ENCODE results near the gene PDE10A. TPM values are rescaled to one million over a fixed set of nuclear protein-coding genes. Genes with fewer than 3 reads are reported as not detected.

The PDE10A gene
- total and polyA plus RNA-seq, 2 of the 8 experiments (the other 6 are each of a cell fraction or from before 2014, with no cell fraction given), result 1.1 to 2.4 TPM

- no peak overlapping the region for H3K18ac ChIP-seq (ENCODE audit: extremely low read depth, low read length)
- no peak overlapping the region for H4K5ac ChIP-seq (ENCODE audit: insufficient read length, low read depth, low read length)
- H3K56ac ChIP-seq (replicated peaks; ENCODE audit: insufficient read length, low read depth, low read length), result no peak overlapping the region
- H3K79me2 ChIP-seq (ENCODE audit: control insufficient read depth in 1 of 2, insufficient read depth in 2 of 2, low read length in 2 of 2), result no peaks in the 10 kb centered on the region
- FAIRE-seq (no peak), DNase-seq (ENCODE audit: low read depth in 1 of 2, low spot score in 2 of 2) (no peak)
- no peak overlapping the region for H2BK5ac ChIP-seq (ENCODE audit: low read depth, low read length)
- H3K9ac ChIP-seq (replicated peaks in 1 of 4; ENCODE audit: extremely low read depth in 1 of 4, low read depth in 3 of 4, low read length in 3 of 4), result no peak overlapping the region
- no peaks in the 10 kb centered on the region for H3K23me2 ChIP-seq (ENCODE audit: low read depth, low read length)
- peaks cover 0 to 2% of the 10 kb centered on the region in 2 experiments for H4K20me1 ChIP-seq (replicated peaks in 1 of 2; ENCODE audit: control insufficient read depth in 1 of 2, insufficient read depth in 2 of 2, low read length in 2 of 2)
- H3K4ac ChIP-seq (replicated peaks; ENCODE audit: insufficient read length, low read depth, low read length), result no peak overlapping the region
- no peak overlapping the region for H3K14ac ChIP-seq (ENCODE audit: insufficient read length)
- H3K36me3 ChIP-seq (ENCODE audit: control insufficient read depth in 2 of 4, insufficient read depth in 4 of 4, low read length in 3 of 4), result no peaks in the 10 kb centered on the region
- no peak overlapping the region for H2BK20ac ChIP-seq (ENCODE audit: low read length)
- H3K27ac ChIP-seq (ENCODE audit: low read depth, low read length), result no peak overlapping the region
- no peaks in the 10 kb centered on the region for H3K79me1 ChIP-seq (ENCODE audit: low read depth, low read length)
- no peak overlapping the region for H2AK5ac ChIP-seq (ENCODE audit: low read depth, low read length)
- H2BK120ac ChIP-seq (replicated peaks; ENCODE audit: low read depth, low read length), result no peak overlapping the region
- H4K8ac ChIP-seq (ENCODE audit: extremely low read depth, insufficient read depth, low read length), result no peak overlapping the region
- no peak overlapping the region for H3K4me3 ChIP-seq (ENCODE audit: extremely low read depth in 1 of 4, insufficient read depth in 2 of 4, low read depth in 3 of 4, low read length in 4 of 4)
- H2BK15ac ChIP-seq (ENCODE audit: low read length), result no peak overlapping the region
- H4K91ac ChIP-seq (replicated peaks; ENCODE audit: insufficient read length, low read length), result no peak overlapping the region
- no peaks in the 10 kb centered on the region for H3K9me3 ChIP-seq (ENCODE audit: insufficient read depth in 2 of 2, low read depth in 1 of 2, low read length in 1 of 2)
- H3K4me2 ChIP-seq (ENCODE audit: insufficient read depth in 1 of 2, low read depth in 2 of 2, low read length in 2 of 2), result no peak overlapping the region
- H3K23ac ChIP-seq (ENCODE audit: insufficient read length), result no peak overlapping the region
- no peaks in the 10 kb centered on the region for H3K4me1 ChIP-seq (replicated peaks in 1 of 4; ENCODE audit: control insufficient read depth in 3 of 4, insufficient read depth in 4 of 4, low read length in 3 of 4)
- no peak overlapping the region for H2AFZ ChIP-seq (ENCODE audit: low read length)
- ChIA-PET POLR2A (ENCODE audit: partially characterized antibody) (no interaction called here), CTCF (ENCODE audit: partially characterized antibody) (no interaction called here)
- H2BK12ac ChIP-seq (ENCODE audit: low read depth, low read length), result no peak overlapping the region
- H3K27me3 ChIP-seq (replicated peaks in 1 of 4; ENCODE audit: control insufficient read depth in 3 of 4, extremely low read depth in 1 of 4, insufficient read depth in 3 of 4, low read length in 3 of 4), result peaks cover 0 to 1% (median 0%) of the 10 kb centered on the region in 4 experiments; a peak in 1 of 7 replicates
- WGBS, 2 experiments (ENCODE audit: extremely low coverage in 1 of 2, insufficient coverage in 1 of 2, insufficient read length in 1 of 2, insufficient replicate concordance in 2 of 2, low coverage in 1 of 2, low lambda C conversion rate in 2 of 2, missing lambda C conversion rate in 1 of 2), result 90% methylated on average over 6 of the region's 6 CpGs; no CpG with 5 or more reads in 1 of the 2 experiments
- TF ChIP-seq SIN3A (conservative IDR thresholded peaks at IDR 0.05 in 1 of 2, IDR thresholded peaks at IDR 0.05 in 1 of 2; ENCODE audit: low read depth in 1 of 2, low read length in 2 of 2), result no peak
- TF ChIP-seq KDM1A (IDR thresholded peaks at IDR 0.05; ENCODE audit: borderline replicate concordance, low read length), result no peak
- TF ChIP-seq, protein P1, sequence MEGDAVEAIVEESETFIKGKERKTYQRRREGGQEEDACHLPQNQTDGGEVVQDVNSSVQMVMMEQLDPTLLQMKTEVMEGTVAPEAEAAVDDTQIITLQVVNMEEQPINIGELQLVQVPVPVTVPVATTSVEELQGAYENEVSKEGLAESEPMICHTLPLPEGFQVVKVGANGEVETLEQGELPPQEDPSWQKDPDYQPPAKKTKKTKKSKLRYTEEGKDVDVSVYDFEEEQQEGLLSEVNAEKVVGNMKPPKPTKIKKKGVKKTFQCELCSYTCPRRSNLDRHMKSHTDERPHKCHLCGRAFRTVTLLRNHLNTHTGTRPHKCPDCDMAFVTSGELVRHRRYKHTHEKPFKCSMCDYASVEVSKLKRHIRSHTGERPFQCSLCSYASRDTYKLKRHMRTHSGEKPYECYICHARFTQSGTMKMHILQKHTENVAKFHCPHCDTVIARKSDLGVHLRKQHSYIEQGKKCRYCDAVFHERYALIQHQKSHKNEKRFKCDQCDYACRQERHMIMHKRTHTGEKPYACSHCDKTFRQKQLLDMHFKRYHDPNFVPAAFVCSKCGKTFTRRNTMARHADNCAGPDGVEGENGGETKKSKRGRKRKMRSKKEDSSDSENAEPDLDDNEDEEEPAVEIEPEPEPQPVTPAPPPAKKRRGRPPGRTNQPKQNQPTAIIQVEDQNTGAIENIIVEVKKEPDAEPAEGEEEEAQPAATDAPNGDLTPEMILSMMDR (IDR thresholded peaks at IDR 0.05; ENCODE audit: control extremely low read depth in 1 of 3, insufficient read depth in 1 of 3, low read depth in 1 of 3, low read length in 3 of 3), result no peak
- no peak for TF ChIP-seq HDAC2 (IDR thresholded peaks at IDR 0.05; ENCODE audit: borderline replicate concordance in 1 of 2, low read depth in 2 of 2, low read length in 2 of 2)
- no peak for TF ChIP-seq USF2 (IDR thresholded peaks at IDR 0.05; ENCODE audit: low read length)
- no peak for TF ChIP-seq RFX5 (IDR thresholded peaks at IDR 0.05; ENCODE audit: borderline replicate concordance, low read depth, low read length)
- no peak for TF ChIP-seq BACH1 (IDR thresholded peaks at IDR 0.05; ENCODE audit: low read length)
- TF ChIP-seq CTBP2 (IDR thresholded peaks at IDR 0.05; ENCODE audit: borderline replicate concordance, insufficient read depth, insufficient read length, low read length), result no peak
- no peak for TF ChIP-seq ZNF274 (IDR thresholded peaks at IDR 0.05; ENCODE audit: borderline replicate concordance, extremely low read depth, low read length)
Observed at GRCh38 chr6:165417278-165417865, 245.7 kb downstream of the PDE10A start.
